Activated CD4-positive, alpha-beta T cell treated with anti-CD3 and anti-CD28 coated beads for 36 hours (primary cell): Measurements from ENCODE around the gene JARID2. TPM values are rescaled to one million over a fixed set of nuclear protein-coding genes. Genes with fewer than 3 reads are reported as not detected.

Experiments used
- ATAC-seq: fragments of 200-7000 bp; cut with Tn5 transposase; one replicate; pipeline ENCODE4 v1.10.0; 2021; ENCODE audit warnings: mild to moderate bottlenecking, moderate library complexity
- CTCF ChIA-PET: fragments of 350-600 bp; sonication (Branson Sonifier 250); formaldehyde crosslinking; loops from one replicate; lab custom pipeline; 2021; ENCODE audit warnings: antibody characterized with exemption; lab: Charles Lee
- POLR2A ChIA-PET: fragments of 350-600 bp; sonication (Branson Sonifier 250); formaldehyde crosslinking; loops from one replicate; lab custom pipeline; 2021; ENCODE audit warnings: antibody characterized with exemption, inconsistent platforms; lab: Charles Lee
- DNase-seq: peaks from one replicate; pipeline ENCODE4 v3.0.0-alpha.2; 2020
- H3K27ac Mint-ChIP-seq: one replicate; pipeline ENCODE4 v1.8.0; 2021; ENCODE audit warnings: mixed read lengths
- H3K27me3 Mint-ChIP-seq: one replicate; pipeline ENCODE4 v1.8.0; 2021; ENCODE audit warnings: mixed read lengths
- H3K36me3 Mint-ChIP-seq: one replicate; pipeline ENCODE4 v1.8.0; 2021; ENCODE audit warnings: low read depth, mixed read lengths
- H3K4me1 Mint-ChIP-seq: one replicate; pipeline ENCODE4 v1.8.0; 2021; ENCODE audit warnings: mixed read lengths
- H3K4me3 Mint-ChIP-seq: one replicate; pipeline ENCODE4 v1.8.0; 2021; ENCODE audit warnings: mild to moderate bottlenecking, moderate library complexity, mixed read lengths
- H3K9me3 Mint-ChIP-seq: one replicate; pipeline ENCODE4 v1.8.0; 2021; ENCODE audit warnings: low read depth, mixed read lengths
- intact Hi-C, 2 experiments: fragments of 100-400 bp; cut with DNase I in 1 of 2; cut with micrococcal nuclease in 1 of 2; formaldehyde crosslinking; loops; one replicate each; pipeline versions ENCODE4 v1.14.2 to v1.15.1; 2022 to 2024; cut with DNase I, micrococcal nuclease
- total RNA-seq, 2 experiments: library from RNA; stranded (reverse); gene quantifications; one replicate each; pipeline ENCODE4 v1.2.3, GENCODE V29; 2021

Gene JARID2
- total RNA-seq, 2 experiments from 2014 or later, result 43.0 to 48.6 TPM

DNA sequence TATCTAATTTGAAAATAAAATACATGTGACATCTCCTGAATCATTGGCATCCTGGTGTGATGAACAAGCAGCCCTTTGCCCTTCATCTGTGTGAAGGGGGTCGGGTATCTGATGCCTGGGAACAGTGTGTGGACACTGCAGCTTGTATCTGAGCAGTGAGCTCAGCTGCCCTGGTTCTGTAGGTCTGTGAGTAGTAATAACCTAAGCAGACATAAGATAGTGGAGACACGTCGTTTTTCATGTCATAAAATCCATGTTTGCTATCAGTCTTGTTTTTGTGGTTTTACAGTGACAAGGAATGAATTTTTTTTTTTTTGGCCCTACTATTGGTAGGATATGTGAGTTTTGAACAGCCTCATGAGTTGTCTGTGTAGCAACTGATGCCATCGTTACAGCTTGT, 133.0 kb downstream of the JARID2 start:
- peaks cover 35% of the 10 kb centered on the region for H3K36me3 Mint-ChIP-seq
- ATAC-seq, result no peak
- ChIA-PET CTCF (interaction anchor here (0.6 to 2.5 kb wide), 5 partner anchors 9 to 120 kb away, joined by 3 to 16 read pairs (median 5); no protein-coding TSS in a partner anchor), POLR2A (no interaction called here)
- intact Hi-C loops, result no loop called here
- H3K27ac Mint-ChIP-seq, result no peak overlapping the region
- DNase-seq, result no peak
- H3K27me3 Mint-ChIP-seq, result no peaks in the 10 kb centered on the region
- H3K4me3 Mint-ChIP-seq, result no peak overlapping the region
- peaks cover 51% of the 10 kb centered on the region for H3K4me1 Mint-ChIP-seq
- no peaks in the 10 kb centered on the region for H3K9me3 Mint-ChIP-seq

DNA sequence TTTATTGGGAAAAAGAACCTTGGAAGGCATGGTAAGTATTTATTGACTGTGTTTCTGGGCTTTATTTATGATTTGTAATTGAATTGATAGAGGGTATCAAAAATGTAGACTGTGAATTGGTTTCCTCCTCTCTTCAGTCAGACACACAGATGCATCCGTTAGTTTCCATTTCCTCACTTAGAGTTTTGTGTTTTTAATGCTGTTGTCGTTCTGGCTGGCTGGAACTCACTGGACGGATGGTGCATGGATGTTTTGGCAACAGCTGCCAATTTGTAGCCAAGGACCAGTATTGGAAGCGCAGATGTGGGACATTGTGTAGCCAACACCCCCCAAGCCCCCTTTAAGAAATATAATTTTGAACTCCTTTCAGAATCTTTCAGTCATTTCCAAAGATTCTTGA, 134.5 kb downstream of the JARID2 start:
- ChIA-PET POLR2A (no interaction called here), CTCF (interaction anchor here (2.1 kb wide), 1 partner anchor 10 kb away, joined by 5 read pairs; no protein-coding TSS in a partner anchor)
- DNase-seq (no peak), ATAC-seq (no peak)
- Mint-ChIP-seq H3K36me3 (peaks cover 35% of the 10 kb centered on the region), H3K4me1 (peaks cover 62% of the 10 kb centered on the region), H3K9me3 (no peaks in the 10 kb centered on the region), H3K27me3 (no peaks in the 10 kb centered on the region), H3K27ac (no peak overlapping the region), H3K4me3 (no peak overlapping the region)
- intact Hi-C loops, result no loop called here

DNA sequence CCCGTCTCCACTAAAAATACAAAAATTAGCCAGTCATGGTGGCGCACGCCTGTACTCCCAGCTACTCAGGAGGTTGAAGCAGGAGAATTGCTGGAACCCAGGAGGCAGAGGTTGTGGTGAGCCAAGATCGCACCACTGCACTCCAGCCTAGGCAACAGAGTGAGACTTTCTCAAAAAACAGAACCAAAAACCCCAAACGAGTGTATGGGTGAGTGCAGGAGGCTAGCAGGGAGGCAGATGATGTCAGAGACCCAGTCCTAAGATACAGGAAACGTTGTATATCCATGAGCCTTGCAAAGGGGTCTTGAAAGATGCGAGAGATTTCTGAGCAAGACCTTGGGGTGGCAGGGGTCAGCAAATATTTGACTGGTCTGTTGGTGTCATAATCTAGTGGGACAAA, 136.2 kb downstream of the JARID2 start:
- Mint-ChIP-seq H3K36me3 (peaks cover 32% of the 10 kb centered on the region), H3K9me3 (no peaks in the 10 kb centered on the region), H3K4me1 (peaks cover 74% of the 10 kb centered on the region), H3K27me3 (no peaks in the 10 kb centered on the region), H3K4me3 (no peak overlapping the region), H3K27ac (peak overlapping the region; percentile 40)
- no peak for DNase-seq
- POLR2A ChIA-PET, result interaction anchor here (0.7 kb wide), 1 partner anchor 133 kb away, joined by 4 read pairs; no protein-coding TSS in a partner anchor
- intact Hi-C loops, result no loop called here
- no peak for ATAC-seq
- CTCF ChIA-PET, result no interaction called here

DNA sequence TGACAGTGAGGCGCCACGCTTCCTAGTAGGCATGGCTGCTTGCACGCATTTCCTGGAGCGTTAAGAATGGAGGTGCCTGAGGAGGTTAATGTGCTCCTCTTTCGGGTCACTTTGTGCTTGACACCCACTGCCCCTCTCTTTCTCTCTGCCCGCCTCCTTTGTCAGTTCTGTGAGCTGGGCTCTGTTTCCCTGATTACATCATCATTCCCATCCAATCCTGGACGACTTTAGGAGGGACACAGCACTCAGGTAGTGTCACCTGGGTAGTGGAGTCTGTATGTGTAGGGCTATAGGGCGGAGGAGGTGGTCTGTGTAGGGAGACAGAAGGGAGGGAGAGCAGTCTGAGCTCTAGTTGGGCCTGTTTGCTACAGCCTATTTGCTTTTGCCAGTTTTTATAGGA, 136.8 kb downstream of the JARID2 start:
- Mint-ChIP-seq H3K36me3 (peaks cover 30% of the 10 kb centered on the region), H3K27ac (no peak overlapping the region), H3K4me3 (no peak overlapping the region), H3K9me3 (no peaks in the 10 kb centered on the region), H3K27me3 (no peaks in the 10 kb centered on the region), H3K4me1 (peaks cover 78% of the 10 kb centered on the region)
- intact Hi-C loops, result no loop called here
- ATAC-seq (no peak), DNase-seq (no peak)
- CTCF ChIA-PET, result no interaction called here
- POLR2A ChIA-PET, result no interaction called here

DNA sequence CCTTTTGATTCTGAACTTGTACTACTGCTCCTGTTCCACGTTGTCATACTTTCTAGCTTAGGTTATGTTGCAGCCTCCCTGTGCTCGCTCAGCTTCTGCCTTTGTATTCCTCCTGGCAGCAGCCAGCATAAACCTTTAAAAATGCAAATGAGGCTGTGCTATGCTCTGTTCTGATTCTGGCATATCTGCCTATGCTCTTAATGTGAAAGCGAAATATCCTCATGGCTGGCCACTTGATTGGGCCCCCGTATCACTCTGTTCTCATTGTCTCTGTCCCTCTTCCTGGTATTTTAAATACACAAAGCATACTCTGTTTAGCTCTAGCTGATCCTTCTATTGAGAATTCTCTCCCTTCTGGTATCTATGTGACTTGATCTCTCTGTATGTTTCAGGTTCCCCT, 139.0 kb downstream of the JARID2 start:
- H3K9me3 Mint-ChIP-seq, result no peaks in the 10 kb centered on the region
- H3K36me3 Mint-ChIP-seq, result peaks cover 16% of the 10 kb centered on the region
- H3K27me3 Mint-ChIP-seq, result no peaks in the 10 kb centered on the region
- CTCF ChIA-PET, result interaction anchor here (0.6 to 1.0 kb wide), 2 partner anchors 16 to 56 kb away, joined by 3 read pairs; no protein-coding TSS in a partner anchor
- H3K27ac Mint-ChIP-seq, result peak overlapping the region; percentile 67
- no peak for ATAC-seq
- POLR2A ChIA-PET, result interaction anchor here (0.6 kb wide), 1 partner anchor 201 kb away, joined by 3 read pairs; no protein-coding TSS in a partner anchor
- DNase-seq, result no peak
- peaks cover 82% of the 10 kb centered on the region for H3K4me1 Mint-ChIP-seq
- H3K4me3 Mint-ChIP-seq, result no peak overlapping the region
- intact Hi-C loops, result no loop called here

DNA sequence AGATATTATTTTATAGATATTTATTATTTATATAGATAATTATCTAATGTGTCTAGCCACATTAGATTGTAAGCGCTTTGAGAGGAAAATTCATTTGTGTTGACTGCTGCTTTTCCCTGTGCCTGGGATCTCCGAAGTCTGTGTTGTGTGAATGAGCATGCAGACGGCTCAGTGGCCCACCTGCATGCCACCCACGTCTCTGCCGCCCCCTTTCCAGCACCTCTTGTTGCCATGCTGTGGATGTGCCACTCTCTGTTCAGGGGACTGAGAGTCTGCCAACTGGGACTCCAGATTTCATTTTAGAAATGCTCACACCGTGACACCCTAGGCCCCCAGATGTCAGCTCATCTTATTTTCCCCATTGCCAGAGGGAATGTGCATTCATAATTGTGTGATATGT, 139.7 kb downstream of the JARID2 start:
- Mint-ChIP-seq H3K4me3 (no peak overlapping the region), H3K27ac (no peak overlapping the region), H3K4me1 (peaks cover 79% of the 10 kb centered on the region), H3K36me3 (peaks cover 12% of the 10 kb centered on the region), H3K9me3 (no peaks in the 10 kb centered on the region), H3K27me3 (no peaks in the 10 kb centered on the region)
- DNase-seq, result no peak
- POLR2A ChIA-PET, result interaction anchor here (0.6 kb wide), 1 partner anchor 201 kb away, joined by 3 read pairs; no protein-coding TSS in a partner anchor
- intact Hi-C loops, result no loop called here
- ATAC-seq, result no peak
- CTCF ChIA-PET, result interaction anchor here (0.6 kb wide), 1 partner anchor 16 kb away, joined by 3 read pairs; no protein-coding TSS in a partner anchor

DNA sequence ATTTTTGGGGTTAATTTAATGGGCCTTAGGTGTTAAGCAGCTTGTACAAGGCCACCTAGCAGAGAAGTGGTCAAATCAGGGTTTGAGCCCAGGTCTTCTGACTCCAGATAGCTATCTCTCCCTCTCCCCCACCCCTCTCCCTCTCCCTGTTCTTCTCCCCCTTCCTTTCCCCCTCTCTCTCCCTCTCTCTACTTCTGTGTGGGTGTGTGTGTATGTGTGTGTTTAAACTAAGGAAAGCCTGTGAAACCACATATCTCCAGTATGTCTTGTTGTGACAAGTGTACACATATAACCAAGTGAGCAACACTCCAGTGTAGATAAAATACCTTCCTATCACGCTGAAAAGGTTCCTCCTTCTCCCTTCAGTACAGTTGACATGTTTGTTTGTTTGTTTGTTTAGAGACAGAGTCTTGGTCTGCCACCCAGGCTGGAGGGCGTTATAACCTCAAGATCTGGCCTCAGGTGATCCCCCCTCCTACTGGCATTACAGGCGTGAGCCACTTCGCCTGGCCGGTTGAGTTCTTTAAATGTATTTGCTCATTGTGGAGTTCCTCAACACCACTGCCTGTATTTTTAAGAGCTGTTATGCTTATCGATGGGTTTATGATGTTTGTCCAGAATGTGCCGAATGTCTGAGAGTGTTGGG, 140.4 kb downstream of the JARID2 start:
- peak overlapping the region; percentile 28 for H3K27ac Mint-ChIP-seq
- POLR2A ChIA-PET, result no interaction called here
- no peaks in the 10 kb centered on the region for H3K9me3 Mint-ChIP-seq
- peaks cover 14% of the 10 kb centered on the region for H3K36me3 Mint-ChIP-seq
- ATAC-seq (no peak), DNase-seq (no peak)
- CTCF ChIA-PET, result interaction anchor here (0.5 to 2.6 kb wide), 2 partner anchors 8 to 241 kb away, joined by 3 to 16 read pairs; no protein-coding TSS in a partner anchor
- H3K4me3 Mint-ChIP-seq, result no peak overlapping the region
- H3K27me3 Mint-ChIP-seq, result no peaks in the 10 kb centered on the region
- intact Hi-C loops, result no loop called here
- peaks cover 80% of the 10 kb centered on the region for H3K4me1 Mint-ChIP-seq

DNA sequence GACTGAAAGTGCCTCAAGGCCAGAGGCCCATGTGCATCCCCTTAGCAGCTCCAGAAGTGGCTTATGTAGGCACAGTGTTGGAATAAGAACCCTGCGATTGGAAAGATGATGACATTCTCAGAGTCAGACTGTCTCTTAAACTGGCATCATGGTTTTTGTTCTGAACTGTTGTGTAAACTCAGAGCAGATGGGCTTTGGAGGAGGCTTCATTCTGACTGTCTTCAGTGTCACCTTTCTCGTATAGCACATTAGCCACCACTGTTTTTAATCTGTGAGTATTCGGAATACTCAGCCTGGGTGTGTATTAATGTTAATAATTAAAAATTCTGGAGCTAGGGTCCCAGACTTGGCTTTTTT, 140.9 kb downstream of the JARID2 start:
- ChIA-PET POLR2A (no interaction called here), CTCF (interaction anchor here (0.5 to 2.6 kb wide), 2 partner anchors 8 to 241 kb away, joined by 3 to 16 read pairs; no protein-coding TSS in a partner anchor)
- Mint-ChIP-seq H3K4me1 (peaks cover 79% of the 10 kb centered on the region), H3K27ac (peak overlapping the region; percentile 28), H3K4me3 (no peak overlapping the region), H3K27me3 (no peaks in the 10 kb centered on the region), H3K36me3 (peaks cover 11% of the 10 kb centered on the region), H3K9me3 (no peaks in the 10 kb centered on the region)
- intact Hi-C loops, result no loop called here
- no peak for DNase-seq
- peak; percentile 37 for ATAC-seq

DNA sequence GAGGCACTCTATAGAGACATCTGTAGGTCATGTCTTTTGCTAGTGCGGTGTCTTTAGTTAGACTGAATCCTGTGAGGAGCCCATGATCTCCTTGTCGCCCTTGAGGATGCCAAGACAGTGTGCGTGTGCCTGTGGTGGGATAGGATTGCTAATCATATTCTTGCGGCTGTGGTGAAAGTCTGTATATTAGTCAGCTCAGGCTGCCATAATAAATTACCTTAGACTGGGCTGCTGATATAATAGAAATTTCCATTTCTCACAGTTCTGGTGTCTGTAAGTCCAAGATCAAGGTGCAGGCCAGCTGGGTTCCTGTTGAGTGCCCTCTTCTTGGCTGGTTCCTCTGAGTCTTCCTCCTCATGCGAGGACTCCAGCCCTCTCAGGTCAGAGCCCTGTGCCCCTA, 141.2 kb downstream of the JARID2 start:
- POLR2A ChIA-PET, result no interaction called here
- intact Hi-C loops, result no loop called here
- H3K36me3 Mint-ChIP-seq, result peaks cover 14% of the 10 kb centered on the region

DNA sequence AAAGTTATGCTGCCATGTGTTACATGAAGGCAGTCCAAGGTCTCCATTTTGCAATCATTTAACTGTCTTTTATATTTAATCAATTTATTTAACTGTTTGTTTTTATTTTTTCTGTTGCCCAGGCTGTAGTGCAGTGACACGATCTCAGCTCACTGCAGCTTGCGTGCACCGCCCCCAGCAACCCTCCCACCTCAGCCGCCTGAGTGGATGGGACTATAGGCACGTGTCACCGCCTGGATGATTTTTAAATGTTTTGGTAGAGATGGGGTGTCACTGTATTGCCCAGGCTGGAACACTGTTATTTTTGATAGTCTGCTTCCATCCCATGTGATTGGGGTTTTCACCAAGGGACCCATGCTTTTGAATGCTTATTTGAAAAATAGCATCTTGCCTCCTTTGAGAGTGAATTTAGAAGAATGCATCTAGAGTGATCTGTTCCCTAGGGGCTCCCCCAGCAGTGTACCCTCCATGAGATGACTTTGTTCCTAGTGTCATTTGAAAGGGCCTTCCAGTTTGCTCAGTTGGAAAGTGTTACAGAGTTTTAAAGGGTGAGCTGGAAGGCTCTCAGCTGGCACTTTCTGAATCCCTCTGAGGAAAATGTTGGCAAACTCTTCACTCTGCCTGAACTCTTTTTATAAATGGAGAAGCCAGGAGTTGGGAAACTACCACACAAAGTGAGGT, 143.4 kb downstream of the JARID2 start:
- peak; percentile 29 for DNase-seq

More for the DNA sequence above, 141.2 kb downstream of the JARID2 start:
- ATAC-seq (peak; percentile 65), DNase-seq (peak; percentile 45)
- H3K27ac Mint-ChIP-seq, result no peak overlapping the region
- peaks cover 79% of the 10 kb centered on the region for H3K4me1 Mint-ChIP-seq
- H3K4me3 Mint-ChIP-seq, result no peak overlapping the region
- H3K9me3 Mint-ChIP-seq, result no peaks in the 10 kb centered on the region
- H3K27me3 Mint-ChIP-seq, result no peaks in the 10 kb centered on the region
- CTCF ChIA-PET, result interaction anchor here (0.5 to 2.6 kb wide), 2 partner anchors 9 to 242 kb away, joined by 3 to 16 read pairs; no protein-coding TSS in a partner anchor

More for the DNA sequence above, 143.4 kb downstream of the JARID2 start:
- POLR2A ChIA-PET, result interaction anchor here (0.6 kb wide), 1 partner anchor 136 kb away, joined by 4 read pairs; no protein-coding TSS in a partner anchor
- Mint-ChIP-seq H3K27me3 (no peaks in the 10 kb centered on the region), H3K9me3 (no peaks in the 10 kb centered on the region), H3K4me3 (no peak overlapping the region), H3K36me3 (peaks cover 29% of the 10 kb centered on the region), H3K4me1 (peaks cover 81% of the 10 kb centered on the region), H3K27ac (peak overlapping the region; percentile 63)
- CTCF ChIA-PET, result interaction anchor here (0.7 to 2.6 kb wide), 4 partner anchors 11 to 124 kb away, joined by 3 to 16 read pairs (median 6); no protein-coding TSS in a partner anchor
- intact Hi-C loops, result no loop called here
- peak; percentile 29 for ATAC-seq
